ENCODE results near the gene DTNBP1. TPM values are rescaled to one million over a fixed set of nuclear protein-coding genes. Genes with fewer than 3 reads are reported as not detected.

The DTNBP1 gene
- total RNA-seq, 2 donors from 2014 or later: 6.3 to 25.0 TPM

DNA sequence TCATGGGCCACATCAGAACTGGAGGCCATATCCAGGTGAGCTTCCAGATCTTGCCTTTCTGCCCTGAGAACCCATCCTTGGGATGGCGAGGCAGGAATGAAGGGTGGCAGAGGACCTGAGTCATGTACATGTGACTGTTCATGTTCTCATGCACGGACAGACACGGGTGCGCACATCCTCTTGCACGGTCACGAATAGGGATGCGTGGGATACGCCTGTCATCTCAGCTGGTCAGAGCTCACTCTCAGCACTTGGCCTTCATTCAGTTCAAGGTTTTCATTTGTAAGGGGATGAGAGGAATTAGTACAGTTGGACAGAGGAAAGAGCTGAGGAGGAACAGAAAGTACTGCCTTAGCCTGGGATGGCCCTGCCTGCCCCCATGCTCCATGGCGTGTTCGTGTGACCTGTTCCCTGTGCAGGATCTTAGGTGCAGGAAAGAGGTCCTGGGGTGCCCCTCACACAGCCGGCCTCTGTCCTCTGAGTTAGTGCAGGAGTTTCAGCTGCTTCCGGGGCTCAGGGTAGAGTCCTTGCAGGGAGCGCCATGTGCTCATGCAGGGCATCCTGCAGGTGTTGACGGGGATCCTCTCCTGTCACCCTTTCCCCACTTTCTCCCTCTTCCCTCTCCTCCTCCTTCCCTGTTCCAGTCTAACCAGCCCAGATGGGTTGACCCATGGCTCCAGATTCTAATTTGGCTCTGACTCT, 173.4 kb downstream of the DTNBP1 start:
- Histone ChIP-seq H3K27ac (no peak overlapping the region), H3K4me1 (peaks cover 0 to 21% of the 10 kb centered on the region in 2 donors), H3K27me3 (no peaks in the 10 kb centered on the region), H3K4me3 (no peak overlapping the region), H3K36me3 (peaks cover 18% of the 10 kb centered on the region), H3K9me3 (no peaks in the 10 kb centered on the region)
- DNase-seq (ENCODE audit: low spot score): no peak
- TF ChIP-seq, protein P1, sequence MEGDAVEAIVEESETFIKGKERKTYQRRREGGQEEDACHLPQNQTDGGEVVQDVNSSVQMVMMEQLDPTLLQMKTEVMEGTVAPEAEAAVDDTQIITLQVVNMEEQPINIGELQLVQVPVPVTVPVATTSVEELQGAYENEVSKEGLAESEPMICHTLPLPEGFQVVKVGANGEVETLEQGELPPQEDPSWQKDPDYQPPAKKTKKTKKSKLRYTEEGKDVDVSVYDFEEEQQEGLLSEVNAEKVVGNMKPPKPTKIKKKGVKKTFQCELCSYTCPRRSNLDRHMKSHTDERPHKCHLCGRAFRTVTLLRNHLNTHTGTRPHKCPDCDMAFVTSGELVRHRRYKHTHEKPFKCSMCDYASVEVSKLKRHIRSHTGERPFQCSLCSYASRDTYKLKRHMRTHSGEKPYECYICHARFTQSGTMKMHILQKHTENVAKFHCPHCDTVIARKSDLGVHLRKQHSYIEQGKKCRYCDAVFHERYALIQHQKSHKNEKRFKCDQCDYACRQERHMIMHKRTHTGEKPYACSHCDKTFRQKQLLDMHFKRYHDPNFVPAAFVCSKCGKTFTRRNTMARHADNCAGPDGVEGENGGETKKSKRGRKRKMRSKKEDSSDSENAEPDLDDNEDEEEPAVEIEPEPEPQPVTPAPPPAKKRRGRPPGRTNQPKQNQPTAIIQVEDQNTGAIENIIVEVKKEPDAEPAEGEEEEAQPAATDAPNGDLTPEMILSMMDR (IDR thresholded peaks at IDR 0.05): no peak

DNA sequence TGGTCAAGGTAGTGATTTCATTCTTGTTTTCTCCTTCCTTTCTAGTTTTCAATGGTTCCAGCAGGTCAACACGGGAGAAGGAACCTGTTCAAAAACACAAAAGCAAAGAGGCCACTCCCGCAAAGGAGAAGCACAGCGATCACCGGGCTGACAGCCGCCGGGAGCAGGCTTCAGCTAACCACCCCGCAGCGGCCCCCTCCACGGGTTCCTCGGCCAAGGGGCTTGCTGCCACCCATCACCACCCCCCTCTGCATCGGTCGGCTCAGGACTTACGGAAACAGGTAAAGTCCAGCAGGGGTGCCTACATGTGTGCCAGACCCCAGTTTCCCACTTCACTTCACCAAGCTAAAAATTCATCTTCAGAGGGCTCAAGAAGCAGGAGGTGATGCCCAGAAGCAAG, 175.6 kb downstream of the DTNBP1 start:
- Histone ChIP-seq H3K27me3 (no peaks in the 10 kb centered on the region), H3K4me3 (no peak overlapping the region), H3K9me3 (no peaks in the 10 kb centered on the region), H3K27ac (no peak overlapping the region), H3K4me1 (peaks cover 0 to 26% of the 10 kb centered on the region in 2 donors), H3K36me3 (peaks cover 18% of the 10 kb centered on the region)
- TF ChIP-seq, protein P1 (IDR thresholded peaks at IDR 0.05): no peak
- no peak for DNase-seq (ENCODE audit: low spot score)

- no peak for DNase-seq (ENCODE audit: low spot score)
- Histone ChIP-seq H3K9me3 (no peaks in the 10 kb centered on the region), H3K36me3 (peaks cover 18% of the 10 kb centered on the region), H3K27me3 (no peaks in the 10 kb centered on the region), H3K4me1 (peaks cover 0 to 21% of the 10 kb centered on the region in 2 donors), H3K27ac (no peak overlapping the region), H3K4me3 (no peak overlapping the region)
- TF ChIP-seq, protein P1 (IDR thresholded peaks at IDR 0.05): no peak
These were observed 176.9 kb downstream of the DTNBP1 start for GRCh38 chr6:15485936-15486335.

DNA sequence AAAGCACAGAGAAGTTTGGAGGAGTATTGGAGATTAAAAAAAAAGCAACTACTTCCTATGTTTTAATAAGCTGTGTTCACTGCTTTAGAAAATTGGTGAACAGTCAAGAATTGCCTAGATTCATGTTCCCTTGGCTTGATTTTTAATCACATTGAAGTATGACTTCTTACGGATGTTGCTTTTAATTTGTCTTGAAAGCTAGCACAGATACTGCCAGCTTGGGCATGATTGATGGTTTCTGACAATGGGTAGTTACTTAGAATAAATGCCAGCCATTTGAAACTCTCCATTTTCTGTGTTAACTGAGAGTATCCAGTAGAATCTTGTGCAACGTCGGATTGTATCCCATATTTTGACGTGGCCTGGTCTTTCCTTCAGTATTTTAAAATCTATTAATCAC, 178.0 kb downstream of the DTNBP1 start:
- peaks cover 0 to 24% of the 10 kb centered on the region in 2 donors for H3K4me1 ChIP-seq
- H3K4me3 ChIP-seq: no peak overlapping the region
- no peak for DNase-seq (ENCODE audit: low spot score)
- H3K36me3 ChIP-seq: peaks cover 18% of the 10 kb centered on the region
- TF ChIP-seq, protein P1 (IDR thresholded peaks at IDR 0.05): no peak
- H3K27me3 ChIP-seq: no peaks in the 10 kb centered on the region
- no peaks in the 10 kb centered on the region for H3K9me3 ChIP-seq
- H3K27ac ChIP-seq: no peak overlapping the region

- TF ChIP-seq, protein P1 (IDR thresholded peaks at IDR 0.05): no peak
- Histone ChIP-seq H3K4me1 (peaks cover 0 to 29% of the 10 kb centered on the region in 2 donors), H3K36me3 (peaks cover 18% of the 10 kb centered on the region), H3K9me3 (no peaks in the 10 kb centered on the region), H3K27ac (no peak overlapping the region), H3K27me3 (no peaks in the 10 kb centered on the region), H3K4me3 (no peak overlapping the region)
- no peak for DNase-seq (ENCODE audit: low spot score)
These were observed 178.7 kb downstream of the DTNBP1 start for GRCh38 chr6:15484140-15484539.

DNA sequence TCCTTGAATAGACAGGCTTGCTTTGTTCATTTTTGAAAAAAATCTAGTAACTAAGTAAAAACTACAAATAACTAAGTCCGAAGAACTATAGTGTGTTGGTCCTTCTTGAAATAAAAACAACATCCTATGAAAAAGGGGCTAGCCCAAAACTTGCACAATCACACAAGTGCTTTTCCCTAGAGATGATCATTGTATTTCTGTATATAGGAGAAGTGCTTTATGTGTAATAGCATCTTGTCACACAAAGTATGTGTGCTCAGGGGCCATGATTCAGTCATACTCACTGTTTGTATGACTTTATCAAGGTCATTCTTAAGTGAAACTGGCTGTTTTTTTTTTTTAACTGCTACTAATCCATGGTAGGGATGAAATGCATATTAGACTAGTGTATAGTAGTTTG, 179.8 kb downstream of the DTNBP1 start:
- H3K9me3 ChIP-seq: no peaks in the 10 kb centered on the region
- H3K36me3 ChIP-seq: peaks cover 8% of the 10 kb centered on the region
- TF ChIP-seq, protein P1 (IDR thresholded peaks at IDR 0.05): no peak
- H3K27me3 ChIP-seq: no peaks in the 10 kb centered on the region
- no peak overlapping the region for H3K27ac ChIP-seq
- H3K4me3 ChIP-seq: no peak overlapping the region
- no peak for DNase-seq (ENCODE audit: low spot score)
- peaks cover 0 to 29% of the 10 kb centered on the region in 2 donors for H3K4me1 ChIP-seq
